ENCODE data around the gene SLC10A7. TPM values are rescaled to one million over a fixed set of nuclear protein-coding genes. Genes with fewer than 3 reads are reported as not detected.

Gene SLC10A7
- total and polyA plus RNA-seq, 2 of the 13 experiments (the other 11 are each of a cell fraction or from before 2014, with no cell fraction given): 18.5 to 18.8 TPM

GRCh38 chr4:146490106-146490505 is 31.6 kb downstream of the SLC10A7 start (continued):
- no peak for TF ChIP-seq ZNF773 (CRISPR knock-in tag; IDR thresholded peaks at IDR 0.05; ENCODE audit: borderline replicate concordance)
- TF ChIP-seq ZNF780A (CRISPR knock-in tag; IDR thresholded peaks at IDR 0.05): no peak
- TF ChIP-seq THYN1 (CRISPR knock-in tag; IDR thresholded peaks at IDR 0.05; ENCODE audit: borderline replicate concordance, low read depth): no peak
- no peak for TF ChIP-seq NFRKB (IDR thresholded peaks at IDR 0.05)

DNA sequence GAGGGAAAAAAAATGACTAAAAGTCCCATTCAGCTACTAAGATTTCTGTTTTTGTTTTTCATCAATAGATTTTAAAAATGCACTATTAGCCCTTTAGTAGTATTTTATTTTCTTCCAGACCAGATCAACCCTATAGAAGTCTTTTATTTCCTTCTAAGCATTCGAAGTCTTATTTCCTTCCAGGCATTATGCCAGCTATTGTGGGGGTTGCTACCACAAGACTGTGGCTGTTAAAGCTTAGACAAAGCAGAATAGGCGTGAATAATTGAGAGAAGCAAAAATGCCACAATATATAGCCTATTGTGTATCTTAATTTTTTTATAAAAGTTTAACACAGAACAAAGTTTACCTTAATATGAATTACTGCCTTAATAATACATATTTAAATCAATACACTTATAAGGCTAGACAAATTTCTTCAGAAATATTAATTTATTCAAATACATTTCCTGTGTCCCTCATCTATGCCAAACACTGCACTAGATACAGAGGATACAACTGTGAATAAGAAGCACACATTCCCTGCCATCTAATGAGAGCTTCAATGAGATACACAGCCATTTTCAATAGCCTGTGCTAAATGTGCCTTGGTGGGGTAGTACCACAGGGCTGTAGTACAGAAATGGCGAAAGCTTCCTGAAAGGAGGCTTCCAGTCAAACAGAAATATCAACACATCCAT is 33.1 kb downstream of the SLC10A7 start:
- no peaks in the 10 kb centered on the region for H3K27me3 ChIP-seq (ENCODE audit: control insufficient read depth in 1 of 2, insufficient read depth in 2 of 2, low read length in 2 of 2)
- TF ChIP-seq IKZF4 (CRISPR knock-in tag; IDR thresholded peaks at IDR 0.05; ENCODE audit: borderline replicate concordance, low read depth, not compliant biosample characterization) (no peak), MBNL3 (CRISPR knock-in tag; conservative IDR thresholded peaks at IDR 0.05) (no peak), ZNF350 (CRISPR knock-in tag; IDR thresholded peaks at IDR 0.05; ENCODE audit: borderline replicate concordance, low read depth) (no peak), KAT8 (CRISPR knock-in tag; IDR thresholded peaks at IDR 0.05) (no peak), EHMT2 (IDR thresholded peaks at IDR 0.05; ENCODE audit: borderline replicate concordance, low read depth, low read length) (no peak), ZBTB43 (CRISPR knock-in tag; conservative IDR thresholded peaks at IDR 0.05) (no peak), SP2 (CRISPR knock-in tag; IDR thresholded peaks at IDR 0.05) (no peak), EEA1 (CRISPR knock-in tag; IDR thresholded peaks at IDR 0.05; ENCODE audit: borderline replicate concordance) (no peak), RELA (CRISPR knock-in tag; IDR thresholded peaks at IDR 0.05) (no peak), ZSCAN12 (CRISPR knock-in tag; IDR thresholded peaks at IDR 0.05) (no peak), HNF4G (IDR thresholded peaks at IDR 0.05; ENCODE audit: borderline replicate concordance, low read depth, low read length) (no peak), HNF4G (CRISPR knock-in tag; IDR thresholded peaks at IDR 0.05; ENCODE audit: borderline replicate concordance, low read depth) (no peak), REL (CRISPR knock-in tag; conservative IDR thresholded peaks at IDR 0.05) (no peak), ZNF33B (CRISPR knock-in tag; IDR thresholded peaks at IDR 0.05) (no peak), YEATS4 (CRISPR knock-in tag; IDR thresholded peaks at IDR 0.05; ENCODE audit: borderline replicate concordance) (no peak)
- TF ChIP-seq, protein P1, sequence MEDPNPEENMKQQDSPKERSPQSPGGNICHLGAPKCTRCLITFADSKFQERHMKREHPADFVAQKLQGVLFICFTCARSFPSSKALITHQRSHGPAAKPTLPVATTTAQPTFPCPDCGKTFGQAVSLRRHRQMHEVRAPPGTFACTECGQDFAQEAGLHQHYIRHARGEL (CRISPR knock-in tag; IDR thresholded peaks at IDR 0.05): no peak
- TF ChIP-seq, protein P2, sequence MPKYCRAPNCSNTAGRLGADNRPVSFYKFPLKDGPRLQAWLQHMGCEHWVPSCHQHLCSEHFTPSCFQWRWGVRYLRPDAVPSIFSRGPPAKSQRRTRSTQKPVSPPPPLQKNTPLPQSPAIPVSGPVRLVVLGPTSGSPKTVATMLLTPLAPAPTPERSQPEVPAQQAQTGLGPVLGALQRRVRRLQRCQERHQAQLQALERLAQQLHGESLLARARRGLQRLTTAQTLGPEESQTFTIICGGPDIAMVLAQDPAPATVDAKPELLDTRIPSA (CRISPR knock-in tag; IDR thresholded peaks at IDR 0.05; ENCODE audit: borderline replicate concordance): no peak
- no peaks in the 10 kb centered on the region for H4K20me1 ChIP-seq (ENCODE audit: insufficient read depth, low read length)
- DNase-seq (ENCODE audit: low spot score) (no peak), FAIRE-seq (no peak), ATAC-seq (no peak)
- WGBS (ENCODE audit: low lambda C conversion rate): 85% methylated on average over 3 of the region's 3 CpGs
- no TSS peak for BruUV-seq (replicated peaks)
- H3K79me2 ChIP-seq (ENCODE audit: insufficient read depth, low read length): no peaks in the 10 kb centered on the region
- intact Hi-C loops (cut with micrococcal nuclease; ENCODE audit: unreplicated experiment) (no loop called here), in situ Hi-C loops (cut with HindIII; ENCODE audit: extremely low pct_ligation_motif_present, low pct_unique_long_range_greater_than_20kb) (no loop called here)
- no peak overlapping the region for H3K4me3 ChIP-seq (replicated peaks in 1 of 3; ENCODE audit: insufficient read depth in 1 of 3, low read depth in 2 of 3, low read length in 3 of 3)
- H3K9ac ChIP-seq (ENCODE audit: insufficient read depth, low read depth, low read length): no peak overlapping the region
- no peak overlapping the region for H2AFZ ChIP-seq (ENCODE audit: low read length)
- CTCF ChIA-PET (ENCODE audit: low intra/inter-chr PET ratio, low total read pairs): no interaction called here
- no peak overlapping the region for H3K4me2 ChIP-seq (ENCODE audit: low read depth, low read length)
- H3K9me3 ChIP-seq (ENCODE audit: low read length): no peaks in the 10 kb centered on the region
- POLR2A ChIA-PET: no interaction called here
- no peak overlapping the region for H3K27ac ChIP-seq (ENCODE audit: extremely low read length, insufficient read depth, low read length)
- H3K4me1 ChIP-seq (ENCODE audit: insufficient read depth, low read length): no peaks in the 10 kb centered on the region
- H3K36me3 ChIP-seq (replicated peaks in 1 of 2; ENCODE audit: control insufficient read depth in 1 of 2, insufficient read depth in 2 of 2, low read length in 2 of 2): no peaks in the 10 kb centered on the region

Data from HepG2 (cell line).